ENCODE measurements around the gene ZNF414.

Gene ZNF414

GRCh38 chr19:8490395-8490760 is 23.6 kb downstream of the ZNF414 start:
- no peak for DNase-seq (ENCODE audit: low read depth in 2 of 2)

- no peak for DNase-seq (ENCODE audit: low read depth in 2 of 2)
Observed at GRCh38 chr19:8489561-8490394, 24.2 kb downstream of the ZNF414 start.

GRCh38 chr19:8488365-8488764 is 25.6 kb downstream of the ZNF414 start:
- no peak for DNase-seq (ENCODE audit: low read depth in 2 of 2)

GRCh38 chr19:8487137-8487851 is 26.7 kb downstream of the ZNF414 start:
- peak; percentile 35 to 53 for DNase-seq (ENCODE audit: low read depth in 2 of 2)

GRCh38 chr19:8486661-8487136 is 27.3 kb downstream of the ZNF414 start:
- DNase-seq (ENCODE audit: low read depth in 2 of 2), result no peak

GRCh38 chr19:8485561-8486371 is 28.2 kb downstream of the ZNF414 start:
- no peak for DNase-seq (ENCODE audit: low read depth in 2 of 2)

GRCh38 chr19:8484331-8484894 is 29.6 kb downstream of the ZNF414 start:
- DNase-seq (ENCODE audit: low read depth in 2 of 2), result no peak

GRCh38 chr19:8483165-8483564 is 30.8 kb downstream of the ZNF414 start:
- DNase-seq (ENCODE audit: low read depth in 2 of 2), result no peak

- no peak for DNase-seq (ENCODE audit: low read depth in 2 of 2)
Observed at GRCh38 chr19:8482696-8483095, 31.3 kb downstream of the ZNF414 start.

GRCh38 chr19:8481616-8482015 is 32.4 kb downstream of the ZNF414 start:
- DNase-seq (ENCODE audit: low read depth in 2 of 2), result no peak

GRCh38 chr19:8481201-8481600 is 32.8 kb downstream of the ZNF414 start:
- DNase-seq (ENCODE audit: low read depth in 2 of 2), result no peak

- DNase-seq (ENCODE audit: low read depth in 2 of 2), result no peak
Observed at GRCh38 chr19:8478598-8478997, 35.4 kb downstream of the ZNF414 start.

GRCh38 chr19:8477889-8478288 is 36.1 kb downstream of the ZNF414 start:
- DNase-seq (ENCODE audit: low read depth in 2 of 2), result no peak

- no peak for DNase-seq (ENCODE audit: low read depth in 2 of 2)
Observed at GRCh38 chr19:8476524-8476923, 37.4 kb downstream of the ZNF414 start.

- no peak for DNase-seq (ENCODE audit: low read depth in 2 of 2)
Observed at GRCh38 chr19:8475005-8475404, 39.0 kb downstream of the ZNF414 start.

GRCh38 chr19:8473648-8474476 is 40.1 kb downstream of the ZNF414 start:
- no peak for DNase-seq (ENCODE audit: low read depth in 2 of 2)

- DNase-seq (ENCODE audit: low read depth in 2 of 2), result no peak
Observed at GRCh38 chr19:8469613-8470368, 44.2 kb downstream of the ZNF414 start.

GRCh38 chr19:8468761-8469373 is 45.1 kb downstream of the ZNF414 start:
- no peak for DNase-seq (ENCODE audit: low read depth in 2 of 2)

- no peak for DNase-seq (ENCODE audit: low read depth in 2 of 2)
Observed at GRCh38 chr19:8468124-8468523, 45.8 kb downstream of the ZNF414 start.

- no peak for DNase-seq (ENCODE audit: low read depth in 2 of 2)
Observed at GRCh38 chr19:8466018-8466417, 47.9 kb downstream of the ZNF414 start.

Measured in stimulated activated CD4-positive, alpha-beta T cell treated with anti-CD3 and anti-CD28 coated beads, Interleukin-4, amount 100 ng/mL, for 48 hours (primary cell).